Vagina (tissue), 2 donors: ENCODE data around the gene SLX4.

ENCODE experiments used
- POLR2A ChIP-seq, 2 donors: fragments of 450-650 bp; IDR thresholded peaks; one replicate each; pipeline ENCODE4 v1.6.1; 2017; ENCODE audit warnings: antibody characterized with exemption in 2 of 2, mild to moderate bottlenecking in 2 of 2, moderate library complexity in 2 of 2
- TF ChIP-seq, protein P1 (sequence below), 3 experiments: fragments of 450-650 bp in 2 of 3; fragments of 200-600 bp in 1 of 3; sonication (generic) in 1 of 3; IDR thresholded peaks; one replicate each; pipeline ENCODE4 v1.5.1; 2017 to 2019; ENCODE audit warnings: antibody characterized with exemption in 3 of 3, mild to moderate bottlenecking in 2 of 3, moderate library complexity in 2 of 3

GRCh38 chr16:3589991-3590701 is 21.3 kb downstream of the SLX4 start:
- TF ChIP-seq, protein P1, sequence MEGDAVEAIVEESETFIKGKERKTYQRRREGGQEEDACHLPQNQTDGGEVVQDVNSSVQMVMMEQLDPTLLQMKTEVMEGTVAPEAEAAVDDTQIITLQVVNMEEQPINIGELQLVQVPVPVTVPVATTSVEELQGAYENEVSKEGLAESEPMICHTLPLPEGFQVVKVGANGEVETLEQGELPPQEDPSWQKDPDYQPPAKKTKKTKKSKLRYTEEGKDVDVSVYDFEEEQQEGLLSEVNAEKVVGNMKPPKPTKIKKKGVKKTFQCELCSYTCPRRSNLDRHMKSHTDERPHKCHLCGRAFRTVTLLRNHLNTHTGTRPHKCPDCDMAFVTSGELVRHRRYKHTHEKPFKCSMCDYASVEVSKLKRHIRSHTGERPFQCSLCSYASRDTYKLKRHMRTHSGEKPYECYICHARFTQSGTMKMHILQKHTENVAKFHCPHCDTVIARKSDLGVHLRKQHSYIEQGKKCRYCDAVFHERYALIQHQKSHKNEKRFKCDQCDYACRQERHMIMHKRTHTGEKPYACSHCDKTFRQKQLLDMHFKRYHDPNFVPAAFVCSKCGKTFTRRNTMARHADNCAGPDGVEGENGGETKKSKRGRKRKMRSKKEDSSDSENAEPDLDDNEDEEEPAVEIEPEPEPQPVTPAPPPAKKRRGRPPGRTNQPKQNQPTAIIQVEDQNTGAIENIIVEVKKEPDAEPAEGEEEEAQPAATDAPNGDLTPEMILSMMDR (IDR thresholded peaks at IDR 0.05): no peak
- no peak for TF ChIP-seq POLR2A (IDR thresholded peaks at IDR 0.05)
